Loucy (cell line): ENCODE data around the gene CEP85L.

Source experiments
- EZH2phosphoT487 ChIP-seq: fragments of 200-600 bp; IDR thresholded peaks from 2 replicates; pipeline ENCODE4 v1.6.1; 2018; ENCODE audit warnings: antibody characterized with exemption, mild to moderate bottlenecking, moderate library complexity, borderline replicate concordance
- TF ChIP-seq, protein P1 (sequence below): fragments of 200-600 bp; sonication (generic); conservative IDR thresholded peaks from 2 replicates; pipeline ENCODE4 v1.5.1; 2014; ENCODE audit warnings: mild to moderate bottlenecking, antibody characterized with exemption, low read length

DNA sequence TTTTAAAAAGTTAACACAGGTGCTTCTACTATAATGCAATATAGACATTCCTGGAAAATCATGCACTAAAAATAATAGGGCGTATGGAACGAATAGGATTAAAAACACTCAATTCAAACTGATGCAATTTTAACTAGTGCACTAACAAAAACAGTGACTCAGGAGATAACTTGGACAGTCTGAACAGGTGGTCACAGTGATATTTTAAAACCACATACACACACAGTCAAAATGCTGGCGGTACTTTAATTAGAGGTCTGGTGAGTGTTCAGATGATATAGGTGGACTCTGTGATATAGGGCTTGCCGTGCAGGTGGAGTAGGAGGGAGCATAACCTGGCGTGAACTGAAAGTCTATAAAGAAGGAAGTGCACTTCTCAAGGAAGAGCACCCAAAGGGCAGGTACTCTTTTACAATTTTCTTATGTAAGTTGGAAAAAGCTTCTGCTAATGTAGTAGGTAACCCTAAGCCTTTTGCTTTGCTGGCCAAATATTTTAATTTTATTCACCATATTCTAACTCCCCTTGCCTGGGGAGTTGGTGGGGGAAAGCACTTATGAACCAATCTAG is 145.2 kb downstream of the CEP85L start:
- TF ChIP-seq, protein P1, sequence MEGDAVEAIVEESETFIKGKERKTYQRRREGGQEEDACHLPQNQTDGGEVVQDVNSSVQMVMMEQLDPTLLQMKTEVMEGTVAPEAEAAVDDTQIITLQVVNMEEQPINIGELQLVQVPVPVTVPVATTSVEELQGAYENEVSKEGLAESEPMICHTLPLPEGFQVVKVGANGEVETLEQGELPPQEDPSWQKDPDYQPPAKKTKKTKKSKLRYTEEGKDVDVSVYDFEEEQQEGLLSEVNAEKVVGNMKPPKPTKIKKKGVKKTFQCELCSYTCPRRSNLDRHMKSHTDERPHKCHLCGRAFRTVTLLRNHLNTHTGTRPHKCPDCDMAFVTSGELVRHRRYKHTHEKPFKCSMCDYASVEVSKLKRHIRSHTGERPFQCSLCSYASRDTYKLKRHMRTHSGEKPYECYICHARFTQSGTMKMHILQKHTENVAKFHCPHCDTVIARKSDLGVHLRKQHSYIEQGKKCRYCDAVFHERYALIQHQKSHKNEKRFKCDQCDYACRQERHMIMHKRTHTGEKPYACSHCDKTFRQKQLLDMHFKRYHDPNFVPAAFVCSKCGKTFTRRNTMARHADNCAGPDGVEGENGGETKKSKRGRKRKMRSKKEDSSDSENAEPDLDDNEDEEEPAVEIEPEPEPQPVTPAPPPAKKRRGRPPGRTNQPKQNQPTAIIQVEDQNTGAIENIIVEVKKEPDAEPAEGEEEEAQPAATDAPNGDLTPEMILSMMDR: no peak
- TF ChIP-seq EZH2phosphoT487: no peak
